Vagina (tissue), 2 donors: ENCODE data around the gene SRF.

Source experiments
- POLR2AphosphoS5 ChIP-seq, 2 donors: sonication (generic); formaldehyde crosslinking; IDR thresholded peaks; one replicate each; pipeline ENCODE4 v1.9.0; 2017; ENCODE audit warnings: antibody characterized with exemption in 2 of 2, mild to moderate bottlenecking in 2 of 2, low read depth in 1 of 2; ENCODE audit not compliant: insufficient read depth in 1 of 2
- TF ChIP-seq, protein P1 (sequence below), 3 experiments: fragments of 450-650 bp in 2 of 3; fragments of 200-600 bp in 1 of 3; sonication (generic) in 1 of 3; IDR thresholded peaks; one replicate each; pipeline ENCODE4 v1.5.1; 2017 to 2019; ENCODE audit warnings: antibody characterized with exemption in 3 of 3, mild to moderate bottlenecking in 2 of 3, moderate library complexity in 2 of 3

DNA sequence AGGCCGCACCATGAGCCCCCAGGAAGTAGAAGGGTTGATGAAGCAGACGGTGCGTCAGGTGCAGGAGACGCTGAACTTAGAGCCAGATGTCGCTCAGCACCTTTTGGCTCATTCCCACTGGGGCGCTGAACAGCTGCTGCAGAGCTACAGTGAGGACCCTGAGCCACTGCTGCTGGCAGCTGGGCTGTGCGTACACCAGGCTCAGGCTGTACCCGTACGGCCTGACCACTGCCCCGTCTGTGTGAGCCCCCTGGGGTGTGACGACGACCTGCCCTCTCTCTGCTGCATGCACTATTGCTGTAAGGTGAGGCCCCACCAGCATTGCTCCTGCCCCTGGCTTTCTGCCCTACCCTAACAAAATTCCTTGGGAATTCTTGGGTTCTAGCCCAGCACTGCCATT is 45.1 kb downstream of the SRF start:
- TF ChIP-seq, protein P1, sequence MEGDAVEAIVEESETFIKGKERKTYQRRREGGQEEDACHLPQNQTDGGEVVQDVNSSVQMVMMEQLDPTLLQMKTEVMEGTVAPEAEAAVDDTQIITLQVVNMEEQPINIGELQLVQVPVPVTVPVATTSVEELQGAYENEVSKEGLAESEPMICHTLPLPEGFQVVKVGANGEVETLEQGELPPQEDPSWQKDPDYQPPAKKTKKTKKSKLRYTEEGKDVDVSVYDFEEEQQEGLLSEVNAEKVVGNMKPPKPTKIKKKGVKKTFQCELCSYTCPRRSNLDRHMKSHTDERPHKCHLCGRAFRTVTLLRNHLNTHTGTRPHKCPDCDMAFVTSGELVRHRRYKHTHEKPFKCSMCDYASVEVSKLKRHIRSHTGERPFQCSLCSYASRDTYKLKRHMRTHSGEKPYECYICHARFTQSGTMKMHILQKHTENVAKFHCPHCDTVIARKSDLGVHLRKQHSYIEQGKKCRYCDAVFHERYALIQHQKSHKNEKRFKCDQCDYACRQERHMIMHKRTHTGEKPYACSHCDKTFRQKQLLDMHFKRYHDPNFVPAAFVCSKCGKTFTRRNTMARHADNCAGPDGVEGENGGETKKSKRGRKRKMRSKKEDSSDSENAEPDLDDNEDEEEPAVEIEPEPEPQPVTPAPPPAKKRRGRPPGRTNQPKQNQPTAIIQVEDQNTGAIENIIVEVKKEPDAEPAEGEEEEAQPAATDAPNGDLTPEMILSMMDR (IDR thresholded peaks at IDR 0.05) = no peak
- no peak for TF ChIP-seq POLR2AphosphoS5 (IDR thresholded peaks at IDR 0.05; ENCODE audit: insufficient read depth in 1 of 2, low read depth in 1 of 2)
